GM18526 (cell line): ENCODE data around the gene PRLH.

ENCODE experiments used
- POLR2A ChIP-seq: IDR thresholded peaks from 3 replicates; pipeline ENCODE4 v1.6.1; 2011; ENCODE audit not compliant: insufficient read length; ENCODE audit errors: extremely low read depth

Gene PRLH

DNA sequence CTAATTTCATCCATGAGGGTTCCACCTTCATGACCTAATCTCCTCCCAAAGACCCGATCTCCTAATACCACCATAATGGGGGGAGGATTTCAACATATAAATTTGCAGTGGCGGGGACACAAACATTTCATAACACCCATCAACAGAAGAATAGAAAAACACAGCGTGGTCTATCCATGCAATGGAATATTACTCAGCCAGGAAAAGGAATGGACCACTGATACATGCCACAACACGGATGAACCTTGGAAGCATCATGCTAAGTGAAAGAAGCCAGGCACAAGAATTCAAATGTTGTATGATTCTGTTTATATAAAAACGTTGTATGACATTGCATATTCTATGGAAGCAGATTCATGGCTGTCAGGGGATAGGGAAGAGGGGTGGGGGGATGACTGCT lies 2.7 kb downstream of the PRLH start:
- TF ChIP-seq POLR2A: no peak

GRCh38 chr2:237569896-237570295 lies 3.5 kb downstream of the PRLH start:
- TF ChIP-seq POLR2A: no peak

GRCh38 chr2:237570776-237571335 lies 4.5 kb downstream of the PRLH start:
- no peak for TF ChIP-seq POLR2A

DNA sequence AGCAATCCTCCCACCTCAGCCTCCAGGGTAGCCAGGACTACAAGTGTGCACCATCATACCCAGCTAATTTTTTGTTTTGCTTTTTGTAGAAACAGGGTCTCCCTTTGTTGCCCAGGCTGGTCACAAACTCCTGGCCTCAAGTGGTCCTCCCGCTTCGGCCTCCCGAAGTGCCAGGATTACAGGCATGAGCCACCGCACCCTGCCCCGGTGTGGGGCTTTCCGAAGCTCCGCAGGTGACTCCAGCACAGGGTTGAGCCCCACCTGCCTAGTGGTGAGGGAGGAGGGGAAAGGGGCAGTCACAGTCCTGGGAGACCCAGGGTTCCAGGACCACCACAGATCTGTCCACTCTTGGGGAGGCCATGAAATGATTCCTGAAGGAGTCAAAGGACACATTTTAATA lies 5.2 kb downstream of the PRLH start:
- no peak for TF ChIP-seq POLR2A

DNA sequence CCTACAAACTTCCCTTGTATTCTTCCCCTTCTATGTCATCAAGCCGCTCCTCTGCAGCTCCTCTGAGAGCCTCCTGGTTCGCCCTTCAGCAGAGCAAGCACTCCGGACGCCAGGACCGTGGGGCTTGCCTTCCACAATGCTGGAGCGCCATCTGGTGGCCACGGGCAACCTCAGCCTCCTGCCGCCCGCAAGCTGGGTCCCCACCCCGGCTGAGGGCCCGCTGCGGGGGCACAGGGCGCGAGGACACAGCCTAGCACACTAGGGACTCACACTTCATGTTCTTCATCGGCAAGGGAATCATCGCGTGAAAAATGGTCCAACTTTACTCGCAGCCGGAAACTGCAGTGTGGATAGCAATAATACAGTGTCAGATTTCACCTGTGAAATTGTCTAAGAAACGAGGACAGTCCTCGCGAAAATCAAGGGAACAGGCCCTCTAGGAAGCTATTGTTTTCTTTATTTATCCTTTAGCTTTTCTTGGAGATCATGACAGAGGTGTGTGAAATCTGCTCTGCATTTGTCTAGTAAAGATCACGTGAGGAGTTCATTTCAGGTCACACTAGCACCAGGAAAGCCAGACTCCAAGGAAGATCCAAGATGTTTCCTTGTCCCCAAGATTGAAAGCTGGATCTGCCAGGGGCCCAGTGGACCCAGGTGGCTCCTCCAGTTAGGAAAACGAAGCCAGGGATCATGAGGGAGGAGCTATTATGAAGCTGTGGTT lies 5.8 kb downstream of the PRLH start:
- TF ChIP-seq POLR2A: no peak

DNA sequence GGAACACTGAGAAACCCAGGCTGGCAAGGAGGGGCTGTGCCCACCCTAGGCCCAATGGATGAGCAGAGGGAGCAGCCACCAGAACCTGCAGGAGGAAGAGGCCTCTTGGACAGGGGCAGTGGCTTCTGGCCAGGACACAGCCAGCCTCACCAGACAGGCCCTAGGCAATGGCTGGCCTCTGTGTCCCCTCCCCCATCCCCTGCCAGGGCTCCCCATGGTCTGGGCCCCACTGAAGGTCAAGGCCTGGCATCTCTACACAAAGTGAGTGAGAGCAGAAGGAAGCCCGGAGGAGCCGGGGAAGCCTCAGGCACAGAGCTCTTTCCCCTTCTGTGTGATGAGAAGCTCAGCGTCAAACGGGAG lies 6.3 kb downstream of the PRLH start:
- TF ChIP-seq POLR2A: no peak

GRCh38 chr2:237573721-237574415 lies 7.5 kb downstream of the PRLH start:
- TF ChIP-seq POLR2A: no peak

GRCh38 chr2:237574467-237574866 lies 8.1 kb downstream of the PRLH start:
- TF ChIP-seq POLR2A: no peak

DNA sequence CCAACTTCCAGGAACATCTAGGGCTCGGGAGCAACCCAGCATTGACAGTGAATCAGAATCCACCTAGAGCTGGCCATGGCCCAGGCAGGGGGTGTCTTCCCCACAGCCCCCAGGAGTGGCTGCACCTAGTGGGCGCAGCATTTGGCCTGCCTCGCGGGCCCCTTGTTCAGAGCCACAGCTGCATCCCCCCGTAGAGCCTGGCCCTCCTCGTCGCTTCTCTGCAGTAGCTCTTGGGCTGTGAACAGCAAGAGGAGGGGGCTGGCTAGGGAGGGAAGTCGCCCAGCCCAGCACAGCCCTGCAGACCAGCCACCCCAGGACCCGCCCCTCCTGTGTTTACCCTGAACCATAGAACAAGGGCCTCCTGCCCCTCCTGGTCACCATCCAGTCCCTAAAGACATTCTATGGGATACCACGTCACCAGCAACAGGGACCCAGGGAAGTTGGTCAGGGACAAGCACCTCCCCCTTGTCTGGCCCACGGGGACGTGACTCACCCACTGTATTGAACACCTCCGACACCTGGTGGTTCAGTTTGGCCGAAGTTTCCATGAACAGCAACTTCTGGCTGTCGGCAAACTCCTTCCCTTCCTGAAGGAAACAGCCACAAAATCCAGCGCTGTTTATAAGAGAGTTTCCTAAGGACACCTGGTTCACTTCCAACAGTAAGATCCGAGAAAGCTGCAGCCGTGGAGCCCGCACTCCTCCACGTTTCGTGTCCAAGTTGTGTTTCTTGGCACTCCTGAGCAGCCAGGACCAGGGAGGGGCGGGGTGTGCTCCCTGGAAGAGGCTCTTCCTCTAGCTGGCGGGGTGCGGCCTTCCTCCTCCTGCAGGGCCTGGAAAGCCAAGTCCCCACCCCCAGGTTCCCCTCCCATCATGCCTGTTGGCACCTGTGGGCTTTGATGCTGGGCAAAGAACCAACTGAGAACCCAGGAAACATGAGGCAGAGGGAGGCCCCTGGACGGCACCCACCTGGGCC lies 8.8 kb downstream of the PRLH start:
- no peak for TF ChIP-seq POLR2A

- no peak for TF ChIP-seq POLR2A
Measured at GRCh38 chr2:237575869-237576862, 9.8 kb downstream of the PRLH start.

- no peak for TF ChIP-seq POLR2A
Measured at GRCh38 chr2:237576974-237577373, 10.6 kb downstream of the PRLH start.

DNA sequence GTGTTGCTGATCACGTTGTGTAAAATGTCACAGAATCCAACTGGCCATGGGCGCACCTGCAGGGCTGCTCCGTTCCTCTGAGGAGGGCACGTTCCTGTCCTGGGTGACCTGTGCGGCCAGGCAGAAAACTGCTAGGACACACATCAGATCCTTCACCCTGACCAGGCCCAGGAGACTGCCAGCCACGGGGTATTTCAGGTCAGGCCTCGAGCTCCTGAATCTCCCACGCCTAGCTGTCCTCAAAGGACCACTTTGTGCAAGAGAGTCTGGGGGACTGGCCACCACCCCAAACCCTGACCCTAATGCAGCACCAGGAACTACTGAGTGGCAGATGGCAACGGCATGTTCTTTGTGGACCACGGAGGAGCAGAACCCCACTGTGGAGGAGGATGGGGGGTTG lies 11.1 kb downstream of the PRLH start:
- TF ChIP-seq POLR2A: no peak

DNA sequence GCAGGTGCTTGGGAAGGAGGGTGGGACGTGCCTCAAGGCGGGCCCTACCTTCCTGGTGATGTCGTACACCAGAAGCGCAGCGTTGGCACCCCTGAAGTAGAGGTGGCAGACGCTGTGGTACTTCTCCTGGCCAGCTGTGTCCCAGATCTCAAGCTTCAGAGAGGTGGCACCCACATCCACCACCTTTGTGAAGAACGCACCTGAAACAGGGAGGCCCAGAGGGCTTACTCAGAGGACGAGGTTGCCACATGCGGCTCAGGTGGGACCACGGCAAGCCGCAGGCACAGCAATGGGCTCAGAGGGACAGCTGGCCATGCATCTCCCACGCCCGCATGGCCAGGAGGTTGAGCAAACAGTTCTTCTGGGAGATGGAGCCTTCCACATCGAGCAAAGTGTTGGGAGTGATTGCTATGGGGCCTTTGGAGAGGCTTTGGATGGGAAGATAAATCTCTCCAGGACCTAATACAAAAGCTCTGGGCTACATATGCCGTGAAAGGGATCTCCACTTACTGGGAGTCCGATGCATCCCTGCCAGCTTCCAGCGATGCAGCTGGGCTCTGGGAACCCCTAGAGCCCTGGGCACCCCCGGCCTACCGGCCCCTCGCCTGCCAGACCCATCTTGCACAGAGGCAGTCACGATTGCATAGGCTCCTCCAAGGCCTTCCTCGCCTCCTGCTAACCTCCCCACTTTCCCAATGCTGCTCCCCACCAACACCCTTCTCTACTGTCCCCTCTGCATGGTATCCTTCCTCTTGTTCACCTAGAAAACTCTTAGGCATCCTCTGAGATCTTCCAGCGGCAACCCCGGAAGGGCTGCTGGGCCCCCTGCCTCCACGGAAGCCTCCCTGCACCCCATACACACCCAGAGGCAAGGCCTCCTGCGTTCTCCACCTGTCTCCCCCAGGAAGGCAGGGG lies 11.8 kb downstream of the PRLH start:
- no peak for TF ChIP-seq POLR2A
